Measurements from ENCODE around the gene UBE2QL1. TPM values are rescaled to one million over a fixed set of nuclear protein-coding genes. Genes with fewer than 3 reads are reported as not detected.

Gene UBE2QL1
- total and polyA plus RNA-seq, 2 donors from 2014 or later, result 0.31 to 4.8 TPM

DNA sequence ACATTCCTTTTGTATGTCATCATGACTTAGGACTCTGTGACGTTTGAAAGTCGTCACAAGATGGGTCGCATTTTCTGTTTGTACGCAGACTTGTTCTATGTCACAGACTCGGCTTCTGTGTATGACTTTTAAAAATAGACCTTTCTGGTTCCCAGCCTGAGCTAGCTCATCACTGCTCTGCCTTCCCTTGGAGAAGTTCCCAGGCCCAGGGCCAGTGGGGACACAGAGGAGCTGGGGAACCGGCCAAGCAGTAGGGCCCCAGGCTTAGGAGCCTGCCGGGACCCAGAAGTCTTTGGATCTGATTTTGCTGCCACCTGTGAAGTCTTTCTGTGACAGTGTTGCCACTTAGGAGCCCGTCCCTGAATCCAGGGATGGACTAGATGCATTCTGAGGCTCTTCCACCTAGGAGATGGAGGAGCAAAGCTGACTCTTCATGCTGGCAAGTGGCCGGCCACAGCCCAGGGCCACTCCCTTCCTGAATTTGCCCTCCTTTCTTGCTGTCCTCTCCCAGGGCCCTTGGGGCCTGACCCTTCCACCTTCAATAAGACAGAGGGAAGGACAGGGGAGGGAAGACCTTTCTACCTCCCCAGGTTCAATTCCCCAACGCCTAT, 18.1 kb upstream of the UBE2QL1 start:
- Histone ChIP-seq H3K27me3 (ENCODE audit: control insufficient read depth, insufficient read depth, low read length) (no peaks in the 10 kb centered on the region), H3K4me3 (ENCODE audit: low read length in 3 of 3) (no peak overlapping the region), H3K27ac (ENCODE audit: low read depth in 2 of 2, low read length in 2 of 2) (no peak overlapping the region), H3K9ac (ENCODE audit: low read length in 3 of 3) (no peak overlapping the region), H3K9me3 (ENCODE audit: control insufficient read depth in 2 of 3, insufficient read depth in 1 of 3, low read length in 3 of 3) (no peaks in the 10 kb centered on the region), H3K4me1 (ENCODE audit: control insufficient read depth in 2 of 3, insufficient read depth in 2 of 3, low read depth in 1 of 3, low read length in 3 of 3) (no peaks in the 10 kb centered on the region), H3K36me3 (ENCODE audit: control insufficient read depth in 2 of 3, insufficient read depth in 3 of 3, low read length in 3 of 3) (no peaks in the 10 kb centered on the region)
- no peak for TF ChIP-seq CTCF (IDR thresholded peaks at IDR 0.05; ENCODE audit: borderline replicate concordance, extremely low read depth, insufficient read depth)
- intact Hi-C loops (cut with DNase I), result no loop called here
- FAIRE-seq (no peak), DNase-seq (no peak)

DNA sequence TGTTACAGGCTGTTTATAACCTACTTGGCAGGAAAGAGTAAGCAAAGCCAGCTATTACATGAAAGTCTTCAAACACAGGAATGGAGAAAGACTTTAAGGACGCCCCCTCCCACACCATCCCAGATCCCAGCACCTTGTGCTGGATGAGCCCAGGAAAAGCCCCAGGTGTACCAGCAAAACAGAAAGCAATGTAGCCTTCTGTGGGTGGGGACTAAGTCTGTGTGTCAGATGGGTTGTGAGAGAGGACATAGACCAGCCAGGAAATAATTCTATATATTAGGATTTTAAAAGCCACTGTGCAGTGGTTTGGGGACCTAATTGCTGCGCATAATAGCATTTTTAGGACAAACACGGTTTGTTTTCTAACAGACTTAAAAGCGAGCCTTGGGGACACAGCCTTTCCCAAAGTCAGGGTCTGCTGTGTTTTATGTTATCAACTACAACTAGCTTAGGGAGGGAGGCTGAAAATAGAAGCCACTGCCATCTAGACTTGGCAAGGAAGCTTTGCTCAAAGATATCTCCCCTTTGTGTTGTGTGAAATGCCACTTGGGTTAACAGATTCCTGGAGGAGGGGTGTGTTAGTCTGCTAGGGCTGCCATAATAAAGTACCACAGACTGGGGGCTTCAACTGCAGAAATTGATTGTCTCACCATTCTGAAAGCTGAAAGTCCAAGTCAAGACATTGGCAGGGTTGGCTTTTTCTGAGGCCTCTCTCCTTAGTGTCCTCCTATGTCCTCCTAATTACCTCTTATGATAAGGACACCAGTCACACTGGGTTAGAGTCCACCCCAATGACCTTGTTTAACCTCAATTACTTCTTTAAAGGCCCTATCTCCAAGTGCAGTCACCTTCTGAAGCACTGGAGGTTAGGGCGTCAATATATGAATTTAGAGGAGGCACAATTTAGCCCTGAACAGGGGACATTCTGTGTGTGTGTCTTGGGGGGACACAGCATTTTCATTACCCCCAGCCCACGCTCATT, 17.2 kb upstream of the UBE2QL1 start:
- no peak overlapping the region for H3K9ac ChIP-seq (ENCODE audit: low read length in 3 of 3)
- no peaks in the 10 kb centered on the region for H3K9me3 ChIP-seq (ENCODE audit: control insufficient read depth in 2 of 3, insufficient read depth in 1 of 3, low read length in 3 of 3)
- H3K4me1 ChIP-seq (ENCODE audit: control insufficient read depth in 2 of 3, insufficient read depth in 2 of 3, low read depth in 1 of 3, low read length in 3 of 3), result no peaks in the 10 kb centered on the region
- no peaks in the 10 kb centered on the region for H3K27me3 ChIP-seq (ENCODE audit: control insufficient read depth, insufficient read depth, low read length)
- FAIRE-seq (no peak), DNase-seq (no peak)
- no peak for TF ChIP-seq CTCF (IDR thresholded peaks at IDR 0.05; ENCODE audit: borderline replicate concordance, extremely low read depth, insufficient read depth)
- H3K36me3 ChIP-seq (ENCODE audit: control insufficient read depth in 2 of 3, insufficient read depth in 3 of 3, low read length in 3 of 3), result no peaks in the 10 kb centered on the region
- H3K27ac ChIP-seq (ENCODE audit: low read depth in 2 of 2, low read length in 2 of 2), result no peak overlapping the region
- intact Hi-C loops (cut with DNase I), result no loop called here
- H3K4me3 ChIP-seq (ENCODE audit: low read length in 3 of 3), result no peak overlapping the region

- Histone ChIP-seq H3K9ac (ENCODE audit: low read length in 3 of 3) (no peak overlapping the region), H3K27me3 (ENCODE audit: control insufficient read depth, insufficient read depth, low read length) (no peaks in the 10 kb centered on the region), H3K9me3 (ENCODE audit: control insufficient read depth in 2 of 3, insufficient read depth in 1 of 3, low read length in 3 of 3) (no peaks in the 10 kb centered on the region), H3K36me3 (ENCODE audit: control insufficient read depth in 2 of 3, insufficient read depth in 3 of 3, low read length in 3 of 3) (no peaks in the 10 kb centered on the region), H3K27ac (ENCODE audit: low read depth in 2 of 2, low read length in 2 of 2) (no peak overlapping the region), H3K4me1 (ENCODE audit: control insufficient read depth in 2 of 3, insufficient read depth in 2 of 3, low read depth in 1 of 3, low read length in 3 of 3) (no peaks in the 10 kb centered on the region), H3K4me3 (ENCODE audit: low read length in 3 of 3) (no peak overlapping the region)
- intact Hi-C loops (cut with DNase I), result no loop called here
- no peak for DNase-seq
- no peak for TF ChIP-seq CTCF (IDR thresholded peaks at IDR 0.05; ENCODE audit: borderline replicate concordance, extremely low read depth, insufficient read depth)
- FAIRE-seq, result no peak
These were observed 16.5 kb upstream of the UBE2QL1 start for GRCh38 chr5:6432206-6432605.
